DND-41 (cell line): ENCODE data around the gene VPS37C.
"Not testable (repeated sequence)": the region's sequence is repeated elsewhere in the genome, so short reads cannot be mapped to it uniquely, and the experiment has no call there.

Source experiments
- ATAC-seq: fragments of 200-7000 bp; cut with Tn5 transposase; 3 replicates; pipeline ENCODE4 v1.9.1; 2021; ENCODE audit warnings: low read depth; ENCODE audit not compliant: insufficient read depth
- DNase-seq: peaks from one replicate; pipeline ENCODE4 v3.0.0-alpha.2; 2020
- H2AFZ ChIP-seq: 2 replicates; pipeline ENCODE4 v1.6.0; 2012; ENCODE audit warnings: low read depth, low read length
- H3K27ac ChIP-seq: 2 replicates; pipeline ENCODE4 v1.5.1; 2012; ENCODE audit warnings: low read length, inconsistent platforms
- H3K27me3 ChIP-seq: fragments of 200-600 bp; sonication (generic); 2 replicates; pipeline ENCODE4 v1.6.0; 2012; ENCODE audit warnings: low read length, mild to moderate bottlenecking, inconsistent platforms; ENCODE audit not compliant: insufficient read depth, poor library complexity
- H3K36me3 ChIP-seq: 2 replicates; pipeline ENCODE4 v1.5.1; 2012; ENCODE audit warnings: low read length, inconsistent platforms; ENCODE audit not compliant: insufficient read depth
- H3K4me1 ChIP-seq: 2 replicates; pipeline ENCODE4 v1.5.1; 2012; ENCODE audit warnings: mild to moderate bottlenecking, low read length; ENCODE audit not compliant: insufficient read depth
- H3K4me2 ChIP-seq: 2 replicates; pipeline ENCODE4 v1.6.0; 2012; ENCODE audit warnings: mild to moderate bottlenecking, moderate library complexity, low read length, inconsistent platforms; ENCODE audit not compliant: insufficient read depth
- H3K4me3 ChIP-seq, 2 experiments: fragments of 200-600 bp in 1 of 2; shearing (Covaris generic) in 1 of 2; 2 replicates each; pipeline ENCODE4 v1.5.1; 2012 to 2016; ENCODE audit warnings: inconsistent platforms in 2 of 2, low read length in 2 of 2, mild to moderate bottlenecking in 2 of 2, low read depth in 1 of 2, moderate library complexity in 1 of 2
- H3K79me2 ChIP-seq: 2 replicates; pipeline ENCODE4 v1.6.0; 2012; ENCODE audit warnings: low read length, inconsistent platforms; ENCODE audit not compliant: insufficient read depth
- H3K9ac ChIP-seq: 2 replicates; pipeline ENCODE4 v1.6.0; 2012; ENCODE audit warnings: low read depth, mild to moderate bottlenecking, inconsistent platforms, low read length, moderate library complexity
- H3K9me3 ChIP-seq: 2 replicates; pipeline ENCODE4 v1.5.1; 2012; ENCODE audit warnings: low read length, moderate library complexity, mild to moderate bottlenecking, inconsistent platforms; ENCODE audit not compliant: insufficient read depth, severe bottlenecking
- H4K20me1 ChIP-seq: 2 replicates; pipeline ENCODE4 v1.6.0; 2012; ENCODE audit warnings: low read length; ENCODE audit not compliant: insufficient read depth
- CTCF ChIP-seq: IDR thresholded peaks from 2 replicates; pipeline ENCODE4 v1.5.1; 2012; ENCODE audit warnings: borderline replicate concordance, low read length, moderate library complexity, mild to moderate bottlenecking; ENCODE audit not compliant: poor library complexity, severe bottlenecking; ENCODE audit errors: extremely low read depth
- EZH2 ChIP-seq: IDR thresholded peaks from 3 replicates; pipeline ENCODE4 v1.6.1; 2012; ENCODE audit warnings: borderline replicate concordance, low read depth, mild to moderate bottlenecking, moderate library complexity, low read length, inconsistent platforms; ENCODE audit not compliant: severe bottlenecking

VPS37C gene

GRCh38 chr11:61183645-61184044, 22.4 kb upstream of the VPS37C start:
- ATAC-seq (no peak), DNase-seq (no peak)
- TF ChIP-seq CTCF (no peak), EZH2 (no peak)
- Histone ChIP-seq H4K20me1 (no peaks in the 10 kb centered on the region), H3K9me3 (no peaks in the 10 kb centered on the region), H3K79me2 (no peaks in the 10 kb centered on the region), H3K9ac (no peak overlapping the region), H3K4me3 (no peak overlapping the region), H3K27ac (no peak overlapping the region), H3K4me2 (no peak overlapping the region), H3K36me3 (no peaks in the 10 kb centered on the region), H3K4me1 (no peaks in the 10 kb centered on the region), H3K27me3 (no peaks in the 10 kb centered on the region), H2AFZ (no peak overlapping the region)

- TF ChIP-seq CTCF (no peak), EZH2 (no peak)
- Histone ChIP-seq H3K9me3 (no peaks in the 10 kb centered on the region), H3K4me2 (no peak overlapping the region), H2AFZ (no peak overlapping the region), H3K27ac (no peak overlapping the region), H3K4me1 (no peaks in the 10 kb centered on the region), H4K20me1 (no peaks in the 10 kb centered on the region), H3K4me3 (no peak overlapping the region), H3K36me3 (no peaks in the 10 kb centered on the region), H3K79me2 (no peaks in the 10 kb centered on the region), H3K9ac (no peak overlapping the region), H3K27me3 (no peaks in the 10 kb centered on the region)
- DNase-seq (no peak), ATAC-seq (no peak)
These were observed 20.3 kb upstream of the VPS37C start for GRCh38 chr11:61181489-61181888.

GRCh38 chr11:61180205-61180604, 19.0 kb upstream of the VPS37C start:
- H3K9ac ChIP-seq, H3K4me1 ChIP-seq, H3K4me3 ChIP-seq, H3K27ac ChIP-seq, ATAC-seq, DNase-seq, H2AFZ ChIP-seq, H3K36me3 ChIP-seq, H3K4me2 ChIP-seq, H4K20me1 ChIP-seq, H3K79me2 ChIP-seq, H3K9me3 ChIP-seq, H3K27me3 ChIP-seq: not testable (repeated sequence)

GRCh38 chr11:61176446-61176845, 15.2 kb upstream of the VPS37C start:
- no peaks in the 10 kb centered on the region for H4K20me1 ChIP-seq
- H3K27ac ChIP-seq, result no peak overlapping the region
- DNase-seq (no peak), ATAC-seq (no peak)
- H3K4me3 ChIP-seq, result no peak overlapping the region
- no peaks in the 10 kb centered on the region for H3K79me2 ChIP-seq
- no peaks in the 10 kb centered on the region for H3K9me3 ChIP-seq
- H2AFZ ChIP-seq, result no peak overlapping the region
- H3K9ac ChIP-seq, result no peak overlapping the region
- no peaks in the 10 kb centered on the region for H3K36me3 ChIP-seq
- peaks cover 8% of the 10 kb centered on the region for H3K27me3 ChIP-seq
- no peak overlapping the region for H3K4me2 ChIP-seq
- no peaks in the 10 kb centered on the region for H3K4me1 ChIP-seq
- TF ChIP-seq EZH2, result no peak
- no peak for TF ChIP-seq CTCF
